ENCODE measurements around the gene RLN2.

RLN2 gene

GRCh38 chr9:5305741-5306140, 1.2 kb upstream of the RLN2 start:
- TF ChIP-seq ZNF274 (IDR thresholded peaks at IDR 0.05; ENCODE audit: low read depth, low read length): no peak
- no peak overlapping the region for H3K4me3 ChIP-seq (ENCODE audit: low read length)

DNA sequence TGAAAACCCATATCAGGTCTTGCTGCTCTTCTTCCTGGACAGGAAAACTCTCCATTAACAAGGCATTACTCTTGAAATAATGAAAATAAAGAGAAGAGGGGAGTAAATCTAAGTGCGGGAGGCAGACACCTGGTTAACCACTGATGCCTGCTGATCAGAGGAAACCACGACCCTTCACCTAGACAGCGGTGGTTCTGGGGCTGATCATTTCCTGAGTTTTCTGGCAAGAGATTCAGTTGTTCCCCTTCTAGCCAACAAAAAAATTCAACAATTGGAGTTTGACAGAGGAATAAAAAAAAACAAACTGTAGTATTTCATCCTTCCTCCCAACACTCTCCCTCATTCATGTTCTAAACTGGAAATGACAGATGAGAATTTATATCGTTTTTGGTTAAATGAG, 3.0 kb downstream of the RLN2 start:
- no peak for TF ChIP-seq ZNF274 (IDR thresholded peaks at IDR 0.05; ENCODE audit: low read depth, low read length)
- H3K4me3 ChIP-seq (ENCODE audit: low read length): no peak overlapping the region

- H3K4me3 ChIP-seq (ENCODE audit: low read length): no peak overlapping the region
- no peak for TF ChIP-seq ZNF274 (IDR thresholded peaks at IDR 0.05; ENCODE audit: low read depth, low read length)
These were observed 12.4 kb downstream of the RLN2 start for GRCh38 chr9:5292141-5292540.

GRCh38 chr9:5288591-5288990, 15.9 kb downstream of the RLN2 start:
- H3K4me3 ChIP-seq (ENCODE audit: low read length): no peak overlapping the region
- TF ChIP-seq ZNF274 (IDR thresholded peaks at IDR 0.05; ENCODE audit: low read depth, low read length): no peak

- H3K4me3 ChIP-seq (ENCODE audit: low read length): no peak overlapping the region
- no peak for TF ChIP-seq ZNF274 (IDR thresholded peaks at IDR 0.05; ENCODE audit: low read depth, low read length)
These were observed 18.3 kb downstream of the RLN2 start for GRCh38 chr9:5286262-5286661.

GRCh38 chr9:5278486-5278885, 26.0 kb downstream of the RLN2 start:
- H3K4me3 ChIP-seq (ENCODE audit: low read length): no peak overlapping the region
- no peak for TF ChIP-seq ZNF274 (IDR thresholded peaks at IDR 0.05; ENCODE audit: low read depth, low read length)

GRCh38 chr9:5274770-5275169, 29.7 kb downstream of the RLN2 start:
- TF ChIP-seq ZNF274 (IDR thresholded peaks at IDR 0.05; ENCODE audit: low read depth, low read length): no peak
- H3K4me3 ChIP-seq (ENCODE audit: low read length): no peak overlapping the region

DNA sequence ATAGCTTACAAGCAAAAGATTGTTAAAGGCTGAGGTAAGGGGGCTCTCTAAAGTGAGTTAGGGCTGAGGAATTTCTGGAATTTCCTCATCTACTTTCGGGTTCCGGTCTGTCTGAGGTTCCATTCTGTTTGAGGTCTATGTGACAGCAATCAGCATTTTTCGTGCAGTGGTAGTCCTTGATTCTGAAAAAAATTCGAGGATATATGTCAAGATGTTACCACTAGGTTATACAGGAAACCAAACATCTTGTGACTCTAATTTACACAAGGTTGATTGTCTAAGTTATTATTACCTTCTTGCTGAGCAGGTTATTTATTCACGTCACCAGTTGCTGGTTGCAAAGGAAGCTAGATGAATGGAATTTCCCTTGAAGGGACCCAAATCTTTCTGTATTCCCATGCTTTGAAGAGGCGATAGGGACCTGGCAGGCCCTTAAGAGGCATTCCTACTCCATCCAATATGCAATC, 35.2 kb downstream of the RLN2 start:
- no peak for TF ChIP-seq ZNF274 (IDR thresholded peaks at IDR 0.05; ENCODE audit: low read depth, low read length)
- no peak overlapping the region for H3K4me3 ChIP-seq (ENCODE audit: low read length)

GRCh38 chr9:5265939-5266338, 38.6 kb downstream of the RLN2 start:
- no peak for TF ChIP-seq ZNF274 (IDR thresholded peaks at IDR 0.05; ENCODE audit: low read depth, low read length)
- H3K4me3 ChIP-seq (ENCODE audit: low read length): no peak overlapping the region

DNA sequence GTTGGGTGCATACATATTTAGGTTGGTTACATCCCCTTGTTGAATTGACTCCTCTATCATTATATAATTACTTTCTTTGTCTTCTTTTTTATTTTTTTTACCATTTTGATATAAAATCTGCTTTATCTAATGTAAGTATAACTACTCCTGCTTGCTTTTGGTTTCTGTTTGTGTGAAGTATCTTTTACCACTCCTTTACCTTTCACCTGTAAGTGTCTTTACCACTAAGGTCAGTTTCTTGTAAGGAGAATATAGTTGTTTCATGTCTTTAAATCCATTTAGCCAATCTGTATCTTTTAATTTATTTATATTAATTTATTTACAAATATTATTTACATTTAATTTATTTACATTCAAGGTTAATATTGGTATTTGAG, 40.3 kb downstream of the RLN2 start:
- no peak for TF ChIP-seq ZNF274 (IDR thresholded peaks at IDR 0.05; ENCODE audit: low read depth, low read length)
- no peak overlapping the region for H3K4me3 ChIP-seq (ENCODE audit: low read length)

- TF ChIP-seq ZNF274 (IDR thresholded peaks at IDR 0.05; ENCODE audit: low read depth, low read length): no peak
- H3K4me3 ChIP-seq (ENCODE audit: low read length): no peak overlapping the region
These were observed 40.9 kb downstream of the RLN2 start for GRCh38 chr9:5263351-5264218.

Data from GM08714 (cell line).